GM18508 (cell line): ENCODE data around the gene CD58.
"Not testable (repeated sequence)": the region's sequence is repeated elsewhere in the genome, so short reads cannot be mapped to it uniquely, and the experiment has no call there.

Source experiments
- ATAC-seq: cut with Tn5 transposase; IDR thresholded peaks from one replicate; pipeline ENCODE4 v1.9.1; 2021; ENCODE audit warnings: moderate number of reproducible peaks; ENCODE audit not compliant: insufficient read depth, unreplicated experiment

CD58 gene

GRCh38 chr1:116593977-116594376 lies 23.2 kb upstream of the CD58 start:
- ATAC-seq, result not testable (repeated sequence)

GRCh38 chr1:116593401-116593800 lies 22.6 kb upstream of the CD58 start:
- ATAC-seq, result not testable (repeated sequence)

DNA sequence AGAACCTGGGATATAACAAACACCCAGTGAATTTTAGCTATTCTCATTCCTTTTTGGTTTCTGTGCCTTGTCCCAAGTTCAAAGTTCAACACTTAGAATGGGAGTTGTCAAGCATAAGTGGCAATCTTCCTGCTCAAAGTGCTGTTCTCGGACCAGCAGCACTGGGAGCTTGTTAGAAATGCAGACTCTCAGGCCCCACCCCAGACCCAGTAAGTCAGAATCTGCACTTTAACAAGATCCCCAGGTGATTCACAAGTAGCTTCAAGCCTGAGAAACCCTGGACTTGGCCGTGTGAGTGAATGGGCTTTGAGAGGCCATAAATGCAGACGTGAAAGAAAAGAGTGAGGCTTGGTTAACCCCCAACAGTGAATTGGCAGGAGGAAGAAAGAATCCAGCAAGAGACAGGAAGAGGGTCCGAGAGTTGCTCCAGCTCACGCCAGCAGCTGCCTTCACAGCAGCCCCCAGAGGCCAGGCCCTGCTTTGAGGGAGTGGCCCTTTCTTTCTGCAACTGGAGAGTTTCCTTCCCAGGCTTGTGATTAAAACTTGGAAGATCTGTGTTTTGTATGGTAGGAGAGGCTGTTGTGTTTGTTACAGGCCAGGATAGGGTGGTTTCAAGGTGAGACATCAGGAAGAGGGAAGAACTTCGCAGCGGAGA lies 21.3 kb upstream of the CD58 start:
- ATAC-seq, result not testable (repeated sequence)

GRCh38 chr1:116591006-116591950 lies 20.5 kb upstream of the CD58 start:
- not testable (repeated sequence) for ATAC-seq

GRCh38 chr1:116590359-116591005 lies 19.7 kb upstream of the CD58 start:
- ATAC-seq, result not testable (repeated sequence)

DNA sequence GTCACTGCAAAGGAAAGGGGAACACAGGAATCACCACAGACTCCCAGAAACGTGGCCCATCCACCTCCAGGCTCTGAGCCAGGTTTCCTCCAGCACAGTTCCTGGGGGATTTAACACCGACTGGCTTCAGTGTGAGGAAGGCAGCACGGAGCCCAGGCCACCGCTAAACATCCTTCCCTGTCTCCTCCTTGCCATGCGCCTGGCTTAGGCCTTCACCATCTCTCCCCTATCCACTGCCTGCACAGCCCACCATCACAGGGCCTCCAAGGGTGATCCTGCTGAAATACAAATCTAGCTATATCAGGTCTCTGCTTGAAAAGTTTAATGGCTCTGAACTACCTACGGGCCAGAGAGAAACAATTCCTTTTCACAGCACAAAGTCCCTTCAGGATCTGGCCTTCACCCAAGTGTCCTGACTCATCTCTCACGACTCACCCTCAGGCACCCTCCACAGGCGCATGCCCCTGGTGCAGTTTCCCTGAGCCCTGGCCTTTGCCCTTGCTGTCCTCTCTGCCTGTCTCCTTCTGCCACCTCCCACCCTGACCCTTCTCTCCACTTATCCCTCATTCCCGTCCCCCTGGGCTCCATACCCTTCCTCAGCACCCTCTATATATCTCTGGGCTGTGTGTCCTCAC lies 18.4 kb upstream of the CD58 start:
- not testable (repeated sequence) for ATAC-seq

DNA sequence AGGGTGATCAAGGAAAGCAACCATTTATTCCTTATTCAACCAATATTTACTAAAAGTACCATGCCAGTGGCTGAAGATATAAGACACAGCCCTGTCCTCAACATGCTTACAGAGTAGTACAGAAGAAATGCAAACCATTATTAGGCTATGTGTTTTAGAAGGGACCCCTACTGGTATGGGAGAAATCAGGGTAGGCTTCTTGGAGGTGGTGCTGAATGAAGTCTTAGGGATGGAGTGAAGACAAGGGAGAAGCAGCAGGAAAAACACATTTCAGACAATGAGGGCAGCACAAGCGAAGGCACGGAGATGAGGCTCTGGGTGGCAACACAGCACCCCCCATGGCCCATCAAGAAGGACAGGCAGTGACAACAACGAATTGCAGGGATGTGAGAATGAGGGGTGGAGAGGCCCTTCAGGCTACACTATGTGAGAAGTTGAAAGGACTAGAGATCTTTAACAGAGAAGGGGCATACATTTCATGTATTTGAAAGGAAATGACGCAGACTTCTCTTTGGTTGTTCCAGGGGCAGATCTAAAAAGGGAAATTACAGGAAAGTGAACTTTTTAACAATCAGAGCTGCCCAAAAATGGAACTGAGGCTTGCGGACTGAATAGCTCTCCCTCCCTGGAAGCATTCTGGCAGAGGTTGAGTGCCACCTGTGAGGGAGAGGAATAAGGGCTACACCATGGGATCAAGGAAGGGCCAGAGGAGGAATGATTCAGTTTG lies 16.8 kb upstream of the CD58 start:
- no peak for ATAC-seq

DNA sequence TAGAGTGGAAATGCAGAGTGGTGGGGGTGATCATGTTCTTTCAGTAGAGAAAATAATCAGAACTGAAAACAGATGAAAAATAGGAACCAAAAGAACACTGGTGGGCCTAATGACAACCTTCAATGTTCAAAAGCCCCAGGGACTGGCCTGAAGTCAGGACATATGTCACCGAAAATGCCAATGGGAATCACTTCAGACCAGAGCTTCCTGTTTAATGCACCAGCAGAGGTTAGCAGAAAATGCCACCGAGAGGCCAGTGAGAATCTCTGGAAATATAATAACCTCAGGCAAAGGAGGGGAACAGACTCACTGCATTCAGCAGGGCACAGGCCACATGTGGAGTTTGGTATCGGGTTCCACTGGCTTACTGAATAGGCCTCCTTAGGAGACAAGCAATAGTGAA lies 15.9 kb upstream of the CD58 start:
- ATAC-seq, result peak; percentile 51

DNA sequence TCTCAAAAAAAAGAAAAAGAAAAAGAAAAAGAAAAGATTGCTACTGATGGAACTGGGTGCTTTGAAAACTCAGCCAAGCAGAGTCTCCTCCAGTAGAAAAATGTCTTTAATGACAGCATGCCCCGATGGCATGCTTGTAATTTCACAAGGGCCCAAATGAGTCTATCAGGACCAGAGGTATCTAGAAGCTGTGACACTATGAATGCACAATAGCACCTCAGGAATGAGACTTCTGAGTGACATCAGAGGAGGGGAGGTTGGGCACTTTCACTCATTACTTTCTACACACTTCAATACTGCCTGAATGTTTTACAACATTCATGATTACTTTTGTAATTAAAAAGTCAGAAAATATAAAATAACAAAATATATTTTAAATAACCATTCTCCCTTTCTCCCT lies 15.1 kb upstream of the CD58 start:
- ATAC-seq, result no peak

- ATAC-seq, result no peak
Observed at GRCh38 chr1:116581323-116581885, 10.6 kb upstream of the CD58 start.

DNA sequence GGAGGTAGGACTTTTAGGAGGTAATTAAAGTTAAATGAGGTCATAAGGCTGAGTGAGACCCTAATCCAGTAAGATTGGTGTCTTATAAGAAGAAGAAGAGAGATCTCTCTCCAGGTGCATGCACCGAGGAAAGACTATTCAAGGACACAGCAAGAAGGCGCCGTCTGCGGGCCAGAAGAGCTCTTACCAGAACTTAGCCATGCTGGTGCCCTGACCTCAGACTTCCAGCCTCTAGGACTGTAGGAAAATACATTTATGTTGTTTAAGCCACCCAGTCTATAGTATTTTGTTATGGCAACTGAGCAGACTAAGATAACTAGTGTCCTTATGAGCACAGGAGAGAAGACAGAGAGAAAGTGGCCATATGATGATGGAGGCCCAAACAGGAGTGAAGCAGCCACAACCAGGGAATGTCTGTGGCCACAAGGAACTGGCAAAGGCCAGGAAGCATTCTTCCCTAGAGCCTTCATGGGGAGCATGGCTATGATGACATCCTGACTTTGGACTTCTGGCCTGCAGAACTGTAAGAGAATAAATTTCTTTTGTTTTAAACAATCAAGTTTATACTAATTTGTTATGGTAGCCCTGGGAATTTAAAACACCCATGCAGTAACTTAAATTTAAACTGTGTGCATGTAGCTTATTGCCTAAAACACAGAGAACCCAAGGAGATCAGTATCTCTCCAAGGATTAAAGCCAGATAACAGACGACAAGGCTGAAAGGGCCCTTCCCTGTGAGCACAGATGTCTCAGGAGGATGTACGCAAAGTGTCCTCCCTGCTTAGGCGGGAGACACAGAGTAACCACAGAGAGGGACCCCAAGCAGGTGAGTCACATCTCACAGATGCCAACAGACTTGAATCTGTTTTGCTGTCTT lies 9.9 kb upstream of the CD58 start:
- no peak for ATAC-seq

DNA sequence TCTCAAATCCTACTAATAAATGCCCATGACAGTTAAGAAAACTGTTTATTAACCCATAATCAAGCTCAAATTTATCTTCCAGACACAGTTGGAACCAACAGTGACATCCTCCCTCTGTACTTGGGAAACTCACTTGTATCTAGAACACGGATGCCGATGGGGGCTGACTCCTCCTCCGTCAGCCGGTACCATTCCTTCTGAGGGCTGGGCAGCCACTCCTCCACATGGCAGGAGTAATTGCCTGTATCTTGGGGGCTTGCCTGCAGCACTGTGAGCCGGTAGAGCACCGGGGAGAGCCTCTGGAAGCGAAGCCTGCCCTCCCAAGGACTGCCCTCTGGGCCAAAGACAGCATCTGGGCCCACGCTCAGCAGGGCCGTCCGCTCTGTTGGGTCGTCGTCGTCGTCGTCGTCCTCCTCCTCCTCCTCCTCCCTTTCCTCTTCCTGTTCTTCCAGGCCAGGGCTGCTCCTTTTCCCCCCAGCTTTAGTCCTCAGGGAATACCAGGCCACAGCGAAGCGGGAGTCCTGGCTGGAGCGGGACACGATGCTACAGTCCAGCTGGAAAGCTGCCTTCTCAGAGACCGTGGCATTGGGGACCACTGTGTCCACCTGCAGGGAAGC lies 8.5 kb upstream of the CD58 start:
- ATAC-seq, result no peak

DNA sequence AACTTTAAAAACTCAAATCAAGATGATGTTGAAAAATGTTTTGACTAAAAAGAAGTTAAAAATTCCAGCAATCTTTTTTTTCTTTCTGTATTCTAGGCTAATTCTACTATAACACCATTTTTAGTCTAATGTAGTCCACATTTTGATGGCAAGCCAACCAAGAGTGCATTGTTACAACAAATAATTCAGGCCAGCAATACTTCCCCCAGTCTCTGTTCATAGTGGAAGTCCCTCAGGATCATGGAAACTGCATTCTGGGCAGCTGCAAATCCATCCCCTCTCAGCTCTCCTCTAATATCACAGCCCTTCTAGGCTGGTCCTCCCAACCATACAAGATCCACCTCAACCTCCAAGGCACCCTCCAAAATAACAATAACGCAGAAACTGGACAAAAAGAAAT lies 7.8 kb upstream of the CD58 start:
- ATAC-seq, result no peak

DNA sequence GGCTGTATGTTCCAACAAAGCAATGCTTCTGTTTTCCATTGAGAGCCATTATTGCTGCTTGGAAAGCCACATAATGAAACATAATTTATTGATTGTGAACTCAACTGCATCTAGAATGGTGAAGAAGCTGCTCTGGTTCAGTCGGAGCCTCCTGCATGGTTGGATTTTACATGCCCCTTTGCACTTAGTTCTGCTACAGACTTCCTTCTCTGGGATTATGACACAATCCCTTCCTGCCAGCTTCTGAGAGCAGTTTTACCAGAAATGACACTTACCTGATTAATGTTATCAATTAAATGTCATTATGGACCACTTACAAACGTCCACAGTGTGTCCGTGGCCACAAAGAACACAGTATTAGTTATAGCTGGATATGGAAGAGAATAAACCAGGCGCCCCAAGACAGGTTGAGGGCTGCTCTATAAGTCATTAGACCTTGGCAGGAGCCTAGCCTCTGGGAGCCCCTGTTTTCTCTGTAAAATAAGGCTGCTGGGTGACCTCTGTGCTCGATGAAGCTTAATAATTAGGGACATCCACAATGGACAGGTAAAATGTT lies 7.0 kb upstream of the CD58 start:
- no peak for ATAC-seq

DNA sequence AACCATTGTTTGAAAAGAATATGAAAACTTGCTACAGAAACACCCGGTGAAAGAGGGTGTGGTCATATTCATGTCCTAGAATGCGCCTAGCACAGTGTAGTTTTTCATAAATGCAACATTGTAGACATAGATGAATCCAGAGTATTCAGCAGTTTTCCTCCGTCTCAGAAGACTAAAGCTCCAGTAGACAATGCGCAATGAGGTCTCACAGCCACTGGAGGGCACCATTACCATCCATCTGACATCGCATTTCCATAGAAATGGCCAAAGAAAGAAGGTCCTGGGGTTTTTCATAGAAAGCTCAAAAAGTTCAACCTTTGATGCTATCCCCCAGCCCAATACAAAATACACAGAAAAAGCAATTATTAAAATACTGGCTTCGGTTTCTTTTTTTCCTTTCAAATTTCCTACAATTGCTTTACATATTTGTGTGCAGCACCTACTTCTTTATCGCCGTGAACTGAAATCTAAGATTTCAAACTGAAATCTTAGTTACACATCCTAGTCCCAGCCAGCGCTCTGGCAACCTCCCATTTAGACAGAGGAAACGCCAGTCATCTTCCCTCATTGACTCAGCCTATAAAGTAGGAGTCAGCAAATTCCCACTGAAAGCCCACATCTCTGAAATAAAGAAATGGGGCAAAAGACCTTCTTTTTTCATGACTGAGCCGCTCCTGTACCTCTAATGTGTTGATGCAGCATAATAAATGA lies 3.9 kb upstream of the CD58 start:
- no peak for ATAC-seq

- no peak for ATAC-seq
Observed at GRCh38 chr1:116573431-116574095, 2.7 kb upstream of the CD58 start.
